ENCODE measurements around the gene MAP7. TPM values are rescaled to one million over a fixed set of nuclear protein-coding genes. Genes with fewer than 3 reads are reported as not detected.

MAP7 gene
- total RNA-seq, 2 experiments from 2014 or later: 0.45 to 0.49 TPM

- H3K4me3 ChIP-seq (ENCODE audit: low read length): no peak overlapping the region
- ChIA-PET CTCF (no interaction called here), POLR2A (no interaction called here)
- Mint-ChIP-seq H3K27ac (no peak overlapping the region), H3K27me3 (no peaks in the 10 kb centered on the region), H3K4me1 (ENCODE audit: low read depth) (no peaks in the 10 kb centered on the region), H3K36me3 (ENCODE audit: low read depth) (no peaks in the 10 kb centered on the region), H3K9me3 (no peaks in the 10 kb centered on the region), H3K4me3 (no peak overlapping the region)
- no peak for ATAC-seq (ENCODE audit: poor library complexity)
- H3K27me3 ChIP-seq (ENCODE audit: control insufficient read depth in 1 of 2, insufficient read depth in 2 of 2, low read length in 2 of 2): no peaks in the 10 kb centered on the region
- DNase-seq: no peak
- intact Hi-C loops (cut with DNase I, micrococcal nuclease): no loop called here
- no peak overlapping the region for H3K27ac ChIP-seq (ENCODE audit: low read depth in 1 of 2, low read length in 2 of 2)
- no peaks in the 10 kb centered on the region for H3K36me3 ChIP-seq (ENCODE audit: insufficient read depth, low read length)
- H3K9me3 ChIP-seq (ENCODE audit: control insufficient read depth in 1 of 2, insufficient read depth in 1 of 2, low read length in 2 of 2): no peaks in the 10 kb centered on the region
- no peaks in the 10 kb centered on the region for H3K4me1 ChIP-seq (ENCODE audit: insufficient read depth, low read length)
- TF ChIP-seq, protein P1, sequence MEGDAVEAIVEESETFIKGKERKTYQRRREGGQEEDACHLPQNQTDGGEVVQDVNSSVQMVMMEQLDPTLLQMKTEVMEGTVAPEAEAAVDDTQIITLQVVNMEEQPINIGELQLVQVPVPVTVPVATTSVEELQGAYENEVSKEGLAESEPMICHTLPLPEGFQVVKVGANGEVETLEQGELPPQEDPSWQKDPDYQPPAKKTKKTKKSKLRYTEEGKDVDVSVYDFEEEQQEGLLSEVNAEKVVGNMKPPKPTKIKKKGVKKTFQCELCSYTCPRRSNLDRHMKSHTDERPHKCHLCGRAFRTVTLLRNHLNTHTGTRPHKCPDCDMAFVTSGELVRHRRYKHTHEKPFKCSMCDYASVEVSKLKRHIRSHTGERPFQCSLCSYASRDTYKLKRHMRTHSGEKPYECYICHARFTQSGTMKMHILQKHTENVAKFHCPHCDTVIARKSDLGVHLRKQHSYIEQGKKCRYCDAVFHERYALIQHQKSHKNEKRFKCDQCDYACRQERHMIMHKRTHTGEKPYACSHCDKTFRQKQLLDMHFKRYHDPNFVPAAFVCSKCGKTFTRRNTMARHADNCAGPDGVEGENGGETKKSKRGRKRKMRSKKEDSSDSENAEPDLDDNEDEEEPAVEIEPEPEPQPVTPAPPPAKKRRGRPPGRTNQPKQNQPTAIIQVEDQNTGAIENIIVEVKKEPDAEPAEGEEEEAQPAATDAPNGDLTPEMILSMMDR (IDR thresholded peaks at IDR 0.05): no peak
Observed at GRCh38 chr6:136535017-136535765, 15.0 kb downstream of the MAP7 start.

GRCh38 chr6:136534268-136534667 is 16.0 kb downstream of the MAP7 start:
- DNase-seq: no peak
- Histone ChIP-seq H3K36me3 (ENCODE audit: insufficient read depth, low read length) (no peaks in the 10 kb centered on the region), H3K4me3 (ENCODE audit: low read length) (no peak overlapping the region), H3K27me3 (ENCODE audit: control insufficient read depth in 1 of 2, insufficient read depth in 2 of 2, low read length in 2 of 2) (no peaks in the 10 kb centered on the region), H3K4me1 (ENCODE audit: insufficient read depth, low read length) (no peaks in the 10 kb centered on the region), H3K9me3 (ENCODE audit: control insufficient read depth in 1 of 2, insufficient read depth in 1 of 2, low read length in 2 of 2) (no peaks in the 10 kb centered on the region), H3K27ac (ENCODE audit: low read depth in 1 of 2, low read length in 2 of 2) (no peak overlapping the region)
- no peak for ATAC-seq (ENCODE audit: poor library complexity)
- TF ChIP-seq, protein P1 (IDR thresholded peaks at IDR 0.05): no peak
- H3K4me1 Mint-ChIP-seq (ENCODE audit: low read depth): no peaks in the 10 kb centered on the region
- no peak overlapping the region for H3K27ac Mint-ChIP-seq
- intact Hi-C loops (cut with DNase I, micrococcal nuclease): no loop called here
- H3K27me3 Mint-ChIP-seq: no peaks in the 10 kb centered on the region
- ChIA-PET POLR2A (no interaction called here), CTCF (no interaction called here)
- no peaks in the 10 kb centered on the region for H3K36me3 Mint-ChIP-seq (ENCODE audit: low read depth)
- no peaks in the 10 kb centered on the region for H3K9me3 Mint-ChIP-seq
- H3K4me3 Mint-ChIP-seq: no peak overlapping the region

GRCh38 chr6:136533487-136533886 is 16.7 kb downstream of the MAP7 start:
- no peak overlapping the region for H3K27ac ChIP-seq (ENCODE audit: low read depth in 1 of 2, low read length in 2 of 2)
- Mint-ChIP-seq H3K9me3 (no peaks in the 10 kb centered on the region), H3K27ac (no peak overlapping the region), H3K27me3 (no peaks in the 10 kb centered on the region), H3K36me3 (ENCODE audit: low read depth) (no peaks in the 10 kb centered on the region), H3K4me3 (no peak overlapping the region), H3K4me1 (ENCODE audit: low read depth) (no peaks in the 10 kb centered on the region)
- H3K4me3 ChIP-seq (ENCODE audit: low read length): no peak overlapping the region
- no peaks in the 10 kb centered on the region for H3K9me3 ChIP-seq (ENCODE audit: control insufficient read depth in 1 of 2, insufficient read depth in 1 of 2, low read length in 2 of 2)
- POLR2A ChIA-PET: no interaction called here
- CTCF ChIA-PET: no interaction called here
- no peaks in the 10 kb centered on the region for H3K36me3 ChIP-seq (ENCODE audit: insufficient read depth, low read length)
- no peaks in the 10 kb centered on the region for H3K4me1 ChIP-seq (ENCODE audit: insufficient read depth, low read length)
- H3K27me3 ChIP-seq (ENCODE audit: control insufficient read depth in 1 of 2, insufficient read depth in 2 of 2, low read length in 2 of 2): no peaks in the 10 kb centered on the region
- ATAC-seq (ENCODE audit: poor library complexity) (no peak), DNase-seq (no peak)
- TF ChIP-seq, protein P1 (IDR thresholded peaks at IDR 0.05): no peak
- intact Hi-C loops (cut with DNase I, micrococcal nuclease): no loop called here

All from CD4-positive, alpha-beta T cell (primary cell).